Natural killer cell treated with Interleukin-12 subunit alpha and Interleukin-12 subunit beta and Interleukin-15 and Interleukin-18, amount 100 ng/mL, for 72 hours (primary cell): Measurements from ENCODE around the gene SCLY. TPM values are rescaled to one million over a fixed set of nuclear protein-coding genes. Genes with fewer than 3 reads are reported as not detected.
A peak's percentile ranks its signal among the peaks of the same experiment; 100 is the strongest.

Experiments used
- ATAC-seq, 2 donors: fragments of 150-1000 bp; cut with Tn5 transposase in 1 of 2; sonication (Bioruptor Pico), chemical (Tn5 transposase) in 1 of 2; 2 replicates each; pipeline ENCODE4 v1.10.0; 2021
- DNase-seq: peaks from one replicate; pipeline ENCODE4 v3.0.0; 2022; ENCODE audit warnings: low spot score
- H3K27ac Mint-ChIP-seq, 2 donors: 1 replicate in 1 of 2; 2 replicates in 1 of 2; pipeline ENCODE4 v1.8.0; 2022; ENCODE audit warnings: mixed read lengths in 2 of 2, mild to moderate bottlenecking in 1 of 2, moderate library complexity in 1 of 2
- H3K27me3 Mint-ChIP-seq, 2 donors: 1 replicate in 1 of 2; 2 replicates in 1 of 2; pipeline ENCODE4 v1.8.0; 2022; ENCODE audit warnings: mixed read lengths in 2 of 2
- H3K36me3 Mint-ChIP-seq: one replicate; pipeline ENCODE4 v1.8.0; 2022; ENCODE audit warnings: mixed read lengths
- H3K4me1 Mint-ChIP-seq, 2 donors: 1 replicate in 1 of 2; 2 replicates in 1 of 2; pipeline ENCODE4 v1.8.0; 2022; ENCODE audit warnings: low read depth in 2 of 2, mixed read lengths in 2 of 2, mild to moderate bottlenecking in 1 of 2
- H3K4me3 Mint-ChIP-seq: one replicate; pipeline ENCODE4 v1.8.0; 2022; ENCODE audit warnings: mixed read lengths
- H3K9me3 Mint-ChIP-seq: 2 replicates; pipeline ENCODE4 v1.8.0; 2022; ENCODE audit warnings: mixed read lengths
- total RNA-seq, 2 donors: library from RNA; stranded (reverse); gene quantifications; one replicate each; pipeline ENCODE4 v1.2.3, GENCODE V29; 2022

SCLY gene
- total RNA-seq, 2 donors from 2014 or later, result 46.5 to 99.5 TPM

GRCh38 chr2:238069021-238069709 lies 8.4 kb downstream of the SCLY start:
- Mint-ChIP-seq H3K4me1 (peaks cover 22 to 23% of the 10 kb centered on the region in 2 donors), H3K4me3 (peak overlapping the region; percentile 69), H3K27ac (peak overlapping the region; percentile 56 to 81), H3K27me3 (no peaks in the 10 kb centered on the region), H3K9me3 (peaks cover 3% of the 10 kb centered on the region), H3K36me3 (peaks cover 38% of the 10 kb centered on the region)
- no peak for DNase-seq
- ATAC-seq, result peak; percentile 24 to 50

- Mint-ChIP-seq H3K27me3 (no peaks in the 10 kb centered on the region), H3K4me3 (peak overlapping the region; percentile 69), H3K4me1 (peaks cover 21 to 24% of the 10 kb centered on the region in 2 donors), H3K9me3 (peaks cover 3% of the 10 kb centered on the region), H3K36me3 (peaks cover 41% of the 10 kb centered on the region), H3K27ac (peak overlapping the region; percentile 56 to 81)
- ATAC-seq (no peak), DNase-seq (no peak)
These were observed 9.1 kb downstream of the SCLY start for GRCh38 chr2:238069877-238070276.

- DNase-seq (no peak), ATAC-seq (no peak)
- Mint-ChIP-seq H3K4me3 (no peak overlapping the region), H3K4me1 (peaks cover 5 to 13% of the 10 kb centered on the region in 2 donors), H3K27me3 (no peaks in the 10 kb centered on the region), H3K27ac (no peak overlapping the region), H3K36me3 (peaks cover 28% of the 10 kb centered on the region), H3K9me3 (no peaks in the 10 kb centered on the region)
These were observed 14.6 kb downstream of the SCLY start for GRCh38 chr2:238075397-238075796.

- H3K9me3 Mint-ChIP-seq, result no peaks in the 10 kb centered on the region
- H3K27me3 Mint-ChIP-seq, result no peaks in the 10 kb centered on the region
- H3K4me1 Mint-ChIP-seq, result peaks cover 5 to 10% of the 10 kb centered on the region in 2 donors
- DNase-seq, result no peak
- no peak overlapping the region for H3K4me3 Mint-ChIP-seq
- peaks cover 24% of the 10 kb centered on the region for H3K36me3 Mint-ChIP-seq
- H3K27ac Mint-ChIP-seq, result peak overlapping the region in 1 of 2 donors; percentile 58
- peak in 1 of 2 donors; percentile 55 for ATAC-seq
These were observed 16.5 kb downstream of the SCLY start for GRCh38 chr2:238077292-238077691.

- H3K36me3 Mint-ChIP-seq, result peaks cover 22% of the 10 kb centered on the region
These were observed 19.1 kb downstream of the SCLY start for GRCh38 chr2:238079874-238080327.

GRCh38 chr2:238080518-238080917 lies 19.7 kb downstream of the SCLY start:
- peaks cover 0 to 3% of the 10 kb centered on the region in 2 donors for H3K4me1 Mint-ChIP-seq
- no peak overlapping the region for H3K4me3 Mint-ChIP-seq
- no peak for DNase-seq
- H3K36me3 Mint-ChIP-seq, result peaks cover 25% of the 10 kb centered on the region
- H3K27me3 Mint-ChIP-seq, result no peaks in the 10 kb centered on the region
- ATAC-seq, result no peak
- H3K9me3 Mint-ChIP-seq, result no peaks in the 10 kb centered on the region
- no peak overlapping the region for H3K27ac Mint-ChIP-seq

More at GRCh38 chr2:238079874-238080327, 19.1 kb downstream of the SCLY start:
- DNase-seq (no peak), ATAC-seq (no peak)
- Mint-ChIP-seq H3K9me3 (no peaks in the 10 kb centered on the region), H3K4me3 (no peak overlapping the region), H3K27me3 (no peaks in the 10 kb centered on the region), H3K27ac (no peak overlapping the region), H3K4me1 (peaks cover 3 to 8% of the 10 kb centered on the region in 2 donors)

GRCh38 chr2:238081150-238081549 lies 20.3 kb downstream of the SCLY start:
- Mint-ChIP-seq H3K4me1 (peaks cover 0 to 5% of the 10 kb centered on the region in 2 donors), H3K9me3 (no peaks in the 10 kb centered on the region), H3K4me3 (no peak overlapping the region), H3K27me3 (no peaks in the 10 kb centered on the region), H3K36me3 (peaks cover 30% of the 10 kb centered on the region), H3K27ac (no peak overlapping the region)
- ATAC-seq (no peak), DNase-seq (no peak)

GRCh38 chr2:238081561-238081960 lies 20.8 kb downstream of the SCLY start:
- Mint-ChIP-seq H3K36me3 (peaks cover 29% of the 10 kb centered on the region), H3K27ac (no peak overlapping the region), H3K4me3 (no peak overlapping the region), H3K4me1 (peaks cover 0 to 5% of the 10 kb centered on the region in 2 donors), H3K27me3 (no peaks in the 10 kb centered on the region), H3K9me3 (no peaks in the 10 kb centered on the region)
- DNase-seq (no peak), ATAC-seq (no peak)

- peaks cover 3 to 9% of the 10 kb centered on the region in 2 donors for H3K4me1 Mint-ChIP-seq
- no peaks in the 10 kb centered on the region for H3K9me3 Mint-ChIP-seq
- ATAC-seq (no peak), DNase-seq (no peak)
- H3K27me3 Mint-ChIP-seq, result no peaks in the 10 kb centered on the region
- H3K27ac Mint-ChIP-seq, result no peak overlapping the region
- no peak overlapping the region for H3K4me3 Mint-ChIP-seq
- peaks cover 23% of the 10 kb centered on the region for H3K36me3 Mint-ChIP-seq
These were observed 21.4 kb downstream of the SCLY start for GRCh38 chr2:238082151-238082550.

GRCh38 chr2:238082827-238083226 lies 22.0 kb downstream of the SCLY start:
- no peak overlapping the region for H3K27ac Mint-ChIP-seq
- no peak overlapping the region for H3K4me3 Mint-ChIP-seq
- ATAC-seq (no peak), DNase-seq (no peak)
- no peaks in the 10 kb centered on the region for H3K27me3 Mint-ChIP-seq
- no peaks in the 10 kb centered on the region for H3K9me3 Mint-ChIP-seq
- H3K36me3 Mint-ChIP-seq, result peaks cover 23% of the 10 kb centered on the region
- H3K4me1 Mint-ChIP-seq, result peaks cover 7 to 10% of the 10 kb centered on the region in 2 donors

GRCh38 chr2:238083919-238084318 lies 23.1 kb downstream of the SCLY start:
- Mint-ChIP-seq H3K4me3 (no peak overlapping the region), H3K9me3 (no peaks in the 10 kb centered on the region), H3K4me1 (peaks cover 7 to 10% of the 10 kb centered on the region in 2 donors), H3K36me3 (peaks cover 23% of the 10 kb centered on the region), H3K27me3 (no peaks in the 10 kb centered on the region), H3K27ac (no peak overlapping the region)
- no peak for ATAC-seq
- DNase-seq, result no peak

GRCh38 chr2:238084761-238085160 lies 24.0 kb downstream of the SCLY start:
- Mint-ChIP-seq H3K36me3 (peaks cover 21% of the 10 kb centered on the region), H3K4me3 (no peak overlapping the region), H3K9me3 (no peaks in the 10 kb centered on the region), H3K27me3 (no peaks in the 10 kb centered on the region), H3K27ac (peak overlapping the region in 1 of 2 donors; percentile 37), H3K4me1 (peaks cover 7 to 10% of the 10 kb centered on the region in 2 donors)
- ATAC-seq (no peak), DNase-seq (no peak)

- DNase-seq, result no peak
- Mint-ChIP-seq H3K4me1 (peaks cover 7 to 10% of the 10 kb centered on the region in 2 donors), H3K27ac (peak overlapping the region in 1 of 2 donors; percentile 37), H3K36me3 (peaks cover 17% of the 10 kb centered on the region), H3K9me3 (no peaks in the 10 kb centered on the region), H3K27me3 (no peaks in the 10 kb centered on the region), H3K4me3 (no peak overlapping the region)
- ATAC-seq, result no peak
These were observed 25.1 kb downstream of the SCLY start for GRCh38 chr2:238085899-238086298.

- no peak overlapping the region for H3K27ac Mint-ChIP-seq
These were observed 26.4 kb downstream of the SCLY start for GRCh38 chr2:238087211-238087610.

More at GRCh38 chr2:238087211-238087610, 26.4 kb downstream of the SCLY start:
- Mint-ChIP-seq H3K4me3 (no peak overlapping the region), H3K36me3 (peaks cover 17% of the 10 kb centered on the region), H3K4me1 (peaks cover 7 to 10% of the 10 kb centered on the region in 2 donors), H3K9me3 (no peaks in the 10 kb centered on the region), H3K27me3 (no peaks in the 10 kb centered on the region)
- no peak for DNase-seq
- ATAC-seq, result no peak
